Skin of body (tissue), 2 donors: ENCODE data around the gene ASPHD1. TPM values are rescaled to one million over a fixed set of nuclear protein-coding genes. Genes with fewer than 3 reads are reported as not detected.
"Not testable (repeated sequence)": the region's sequence is repeated elsewhere in the genome, so short reads cannot be mapped to it uniquely, and the experiment has no call there.

Experiments used
- DNase-seq: peaks from one replicate; lab custom pipeline; 2025; lab: John Stamatoyannopoulos, UW
- total RNA-seq: library from RNA; depleted of rRNA; stranded (reverse); fragments of >200 nt; gene quantifications from one replicate; pipeline ENCODE4 v1.2.3, GENCODE V29; 2014

Gene ASPHD1
- total RNA-seq, 1 donor from 2014 or later: 0.39 TPM

GRCh38 chr16:29877266-29877961, 22.9 kb upstream of the ASPHD1 start:
- DNase-seq: no peak

- DNase-seq: no peak
Measured at GRCh38 chr16:29878172-29878571, 22.1 kb upstream of the ASPHD1 start.

GRCh38 chr16:29881050-29881449, 19.2 kb upstream of the ASPHD1 start:
- DNase-seq: no peak

- no peak for DNase-seq
Measured at GRCh38 chr16:29883987-29884386, 16.3 kb upstream of the ASPHD1 start.

- DNase-seq: not testable (repeated sequence)
Measured at GRCh38 chr16:29889372-29889771, 10.9 kb upstream of the ASPHD1 start.

GRCh38 chr16:29891525-29892457, 8.5 kb upstream of the ASPHD1 start:
- no peak for DNase-seq

GRCh38 chr16:29892458-29892813, 7.9 kb upstream of the ASPHD1 start:
- no peak for DNase-seq

- no peak for DNase-seq
Measured at GRCh38 chr16:29893553-29893952, 6.7 kb upstream of the ASPHD1 start.

GRCh38 chr16:29894352-29894751, 5.9 kb upstream of the ASPHD1 start:
- no peak for DNase-seq

GRCh38 chr16:29896841-29897240, 3.4 kb upstream of the ASPHD1 start:
- DNase-seq: no peak

- DNase-seq: no peak
Measured at GRCh38 chr16:29897333-29897732, 3.0 kb upstream of the ASPHD1 start.

GRCh38 chr16:29898135-29898803, 2.0 kb upstream of the ASPHD1 start:
- DNase-seq: no peak

GRCh38 chr16:29898804-29899515, 1.3 kb upstream of the ASPHD1 start:
- no peak for DNase-seq

- DNase-seq: peak; percentile 52
Measured at GRCh38 chr16:29899516-29900101, 679 bp upstream of the ASPHD1 start, which contains the start of gene SEZ6L2. SEZ6L2 (minus strand) TSS chr16:29899550; CDS start chr16:29899019, 531 bp downstream.

- no peak for DNase-seq
Measured at GRCh38 chr16:29900888-29901606, 759 bp downstream of the ASPHD1 start.

- DNase-seq: no peak
Measured at GRCh38 chr16:29901607-29901945, 1.3 kb downstream of the ASPHD1 start.

- no peak for DNase-seq
Measured at GRCh38 chr16:29903590-29903989, 3.3 kb downstream of the ASPHD1 start.

- no peak for DNase-seq
Measured at GRCh38 chr16:29904947-29905346, 4.7 kb downstream of the ASPHD1 start.

GRCh38 chr16:29905668-29906067, 5.4 kb downstream of the ASPHD1 start:
- no peak for DNase-seq

GRCh38 chr16:29906520-29907244, 6.4 kb downstream of the ASPHD1 start:
- no peak for DNase-seq
